GM12878 (cell line): ENCODE data around the gene TAF10. TPM values are rescaled to one million over a fixed set of nuclear protein-coding genes. Genes with fewer than 3 reads are reported as not detected.

Experiments used
- ATAC-seq: fragments of 200-7000 bp; cut with Tn5 transposase; 3 replicates; pipeline ENCODE4 v1.9.1; 2020; ENCODE audit warnings: mild to moderate bottlenecking, moderate library complexity
- BruUV-seq: library from RNA; stranded (reverse); fragments of 400-500 nt; replicated peaks from 2 replicates; lab custom pipeline; 2021; lab: Mats Ljungman, UMichigan
- CTCF ChIA-PET: fragments of 300-600 bp; sonication (Branson Sonifier 250); formaldehyde crosslinking; extraction: SDS; loops from one replicate; lab custom pipeline; 2021; ENCODE audit warnings: inconsistent platforms; lab: Yijun Ruan, JAX
- POLR2A ChIA-PET: fragments of 350-600 bp; formaldehyde crosslinking; extraction: SDS; loops from one replicate; lab custom pipeline; 2021; ENCODE audit warnings: inconsistent platforms; lab: Charles Lee
- RAD21 ChIA-PET: fragments of 300-600 bp; sonication (Branson Sonifier 250); formaldehyde crosslinking; loops from one replicate; lab custom pipeline; 2023; ENCODE audit warnings: antibody characterized with exemption; ENCODE audit not compliant: unreplicated experiment; lab: Charles Lee
- SMC1A ChIA-PET: fragments of 300-600 bp; sonication (Branson Sonifier 250); formaldehyde crosslinking; loops from one replicate; lab custom pipeline; 2023; ENCODE audit not compliant: unreplicated experiment, uncharacterized antibody; lab: Charles Lee
- DNase-seq: peaks from one replicate; pipeline ENCODE4 v3.0.0-alpha.2; 2011; ENCODE audit warnings: low read depth, low spot score
- FAIRE-seq: peaks from 3 replicates; lab custom pipeline; 2011; peaks lifted over from hg19 to GRCh38; lab: Jason Lieb, UNC
- H2AFZ ChIP-seq: 2 replicates; pipeline ENCODE4 v1.6.0; 2011; ENCODE audit warnings: low read depth, low read length, control low read depth; ENCODE audit not compliant: control insufficient read depth
- H3K27ac ChIP-seq: 2 replicates; pipeline ENCODE4 v1.5.1; 2011; ENCODE audit warnings: control low read depth; ENCODE audit not compliant: control insufficient read depth, insufficient read depth
- H3K27me3 ChIP-seq, 2 experiments: replicated peaks in 1 of 2; 2 replicates each; pipeline versions ENCODE4 v1.6.0 to v1.6.1; 2011; ENCODE audit warnings: low read length in 1 of 2; ENCODE audit not compliant: control insufficient read depth in 2 of 2, insufficient read depth in 2 of 2
- H3K36me3 ChIP-seq, 2 experiments: 2 replicates each; pipeline ENCODE4 v1.5.1; 2011; ENCODE audit warnings: low read length in 1 of 2; ENCODE audit not compliant: control insufficient read depth in 2 of 2, insufficient read depth in 2 of 2
- H3K4me1 ChIP-seq: 2 replicates; pipeline ENCODE4 v1.6.1; 2011; ENCODE audit warnings: mild to moderate bottlenecking, low read length, moderate library complexity, mixed read lengths; ENCODE audit not compliant: control insufficient read depth, insufficient read depth
- H3K4me2 ChIP-seq: 2 replicates; pipeline ENCODE4 v1.6.0; 2011; ENCODE audit warnings: control low read depth; ENCODE audit not compliant: control insufficient read depth, insufficient read depth
- H3K4me3 ChIP-seq: fragments of 200-600 bp; sonication (generic); 2 replicates; pipeline ENCODE4 v1.5.1; 2016
- H3K79me2 ChIP-seq: 2 replicates; pipeline ENCODE4 v1.6.0; 2011; ENCODE audit warnings: low read length; ENCODE audit not compliant: control insufficient read depth, insufficient read depth
- H3K9ac ChIP-seq: 2 replicates; pipeline ENCODE4 v1.8.0; 2011; ENCODE audit warnings: low read length, control low read depth, mixed read lengths; ENCODE audit not compliant: control insufficient read depth, insufficient read depth
- H3K9me3 ChIP-seq: replicated peaks from 3 replicates; pipeline ENCODE4 v1.5.1; 2011; ENCODE audit warnings: mild to moderate bottlenecking, low read length; ENCODE audit not compliant: control insufficient read depth, insufficient read depth
- H4K20me1 ChIP-seq: 2 replicates; pipeline ENCODE4 v1.6.0; 2011; ENCODE audit not compliant: control insufficient read depth, insufficient read depth
- BHLHE40 ChIP-seq, 2 experiments: fragments of 450-650 bp in 1 of 2; IDR thresholded peaks; 2 replicates each; pipeline ENCODE4 v1.6.1; 2011 to 2017; ENCODE audit warnings: low read depth in 2 of 2, borderline replicate concordance in 1 of 2, improper control_type of control experiment in 1 of 2, low read length in 1 of 2, mild to moderate bottlenecking in 1 of 2
- POLR2A ChIP-seq: IDR thresholded peaks from 2 replicates; pipeline ENCODE4 v1.6.1; 2011; ENCODE audit warnings: low read depth, mild to moderate bottlenecking, low read length
- SIN3A ChIP-seq: IDR thresholded peaks from 2 replicates; pipeline ENCODE4 v1.6.1; 2012; ENCODE audit warnings: low read depth, low read length, improper control_type of control experiment
- STAT3 ChIP-seq: IDR thresholded peaks from 2 replicates; pipeline ENCODE4 v1.6.1; 2011; ENCODE audit warnings: low read depth, low read length, improper control_type of control experiment
- WGBS: methylation state at CpG from one replicate; pipeline ENCODE4 v1.1.6; 2016; ENCODE audit warnings: low lambda C conversion rate; ENCODE audit not compliant: insufficient replicate concordance, insufficient coverage; ENCODE audit errors: missing lambda C conversion rate; 5-methylcytosine and 5-hydroxymethylcytosine counted together
- in situ Hi-C: fragments of 300-500 bp; cut with MboI; formaldehyde crosslinking; loops from 9 replicates; pipeline ENCODE4 v1.14.3; 2018; ENCODE audit warnings: mixed read lengths
- intact Hi-C: fragments of 100-400 bp; cut with micrococcal nuclease; formaldehyde crosslinking; loops from one replicate; pipeline ENCODE4 v1.14.2; 2022; ENCODE audit not compliant: unreplicated experiment
- polyA plus RNA-seq, 11 experiments: library from polyadenylated mRNA; depleted of rRNA in 4 of 11; unstranded in 6 of 11; stranded (reverse) in 5 of 11; fragments of >200 nt; fragmentation: Nextera tagmentation in 4 of 11; fragmentation: Illumina TruSeq in 1 of 11; extraction: Ambion mirVana in 4 of 11; extraction: Trizol in 1 of 11; gene quantifications; 1 replicate in 1 of 11; 2 replicates in 10 of 11; pipeline versions ENCODE4 v1.2.1 to v1.2.3, GENCODE V29; 2011 to 2016; ENCODE audit warnings: inconsistent platforms in 2 of 11, missing spikeins in 2 of 11, low read depth in 1 of 11
- total RNA-seq, 4 experiments: library from RNA; depleted of rRNA in 3 of 4; stranded (reverse); fragments of >200 nt in 3 of 4; fragmentation: Illumina TruSeq in 1 of 4; extraction: Trizol in 1 of 4; gene quantifications; 2 replicates each; pipeline versions ENCODE4 v1.2.1 to v1.2.3, GENCODE V29; 2013 to 2021
- TF ChIP-seq, protein P1 (sequence below), 3 experiments: IDR thresholded peaks in 2 of 3; conservative IDR thresholded peaks in 1 of 3; 2 replicates each; pipeline ENCODE4 v1.5.1; 2011; ENCODE audit warnings: low read depth in 3 of 3, low read length in 3 of 3, mild to moderate bottlenecking in 3 of 3, control low read depth in 2 of 3, moderate library complexity in 2 of 3, inconsistent platforms in 1 of 3, mixed read lengths in 1 of 3; ENCODE audit not compliant: control insufficient read depth in 2 of 3, insufficient read depth in 1 of 3; ENCODE audit errors: extremely low read depth in 1 of 3
- TF ChIP-seq, protein P2 (sequence below): IDR thresholded peaks from 2 replicates; pipeline ENCODE4 v1.6.1; 2012; ENCODE audit warnings: low read depth, low read length, improper control_type of control experiment
- TF ChIP-seq, protein P3 (sequence below): fragments of 450-650 bp; conservative IDR thresholded peaks from 2 replicates; pipeline ENCODE4 v1.6.1; 2017; ENCODE audit warnings: mild to moderate bottlenecking, moderate library complexity

The TAF10 gene
- total and polyA plus RNA-seq, 10 of the 15 experiments (the other 5 are each of a cell fraction or from before 2014, with no cell fraction given), result 26.7 to 251 (median 149) TPM

DNA sequence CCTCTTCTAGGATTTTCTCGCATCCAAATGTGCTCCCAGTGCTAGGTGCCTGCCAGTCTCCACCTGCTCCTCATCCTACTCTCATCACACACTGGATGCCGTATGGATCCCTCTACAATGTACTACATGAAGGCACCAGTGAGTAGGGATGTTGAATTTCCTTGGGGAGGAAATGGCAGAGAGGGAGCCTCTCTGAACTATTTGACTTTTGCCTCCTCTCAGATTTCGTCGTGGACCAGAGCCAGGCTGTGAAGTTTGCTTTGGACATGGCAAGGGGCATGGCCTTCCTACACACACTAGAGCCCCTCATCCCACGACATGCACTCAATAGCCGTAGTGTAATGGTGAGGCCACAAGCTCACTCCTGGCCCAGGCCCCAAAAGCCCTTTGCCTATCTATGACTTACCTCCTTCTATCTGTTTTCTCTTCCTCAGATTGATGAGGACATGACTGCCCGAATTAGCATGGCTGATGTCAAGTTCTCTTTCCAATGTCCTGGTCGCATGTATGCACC, 2.5 kb downstream of the TAF10 start:
- Histone ChIP-seq H3K9ac (no peak overlapping the region), H3K9me3 (no peaks in the 10 kb centered on the region), H3K79me2 (peaks cover 49% of the 10 kb centered on the region), H3K4me3 (no peak overlapping the region), H3K36me3 (peaks cover 23 to 34% of the 10 kb centered on the region in 2 experiments), H2AFZ (no peak overlapping the region), H4K20me1 (no peaks in the 10 kb centered on the region), H3K4me1 (peaks cover 38% of the 10 kb centered on the region), H3K27me3 (no peaks in the 10 kb centered on the region), H3K4me2 (no peak overlapping the region), H3K27ac (no peak overlapping the region)
- ChIA-PET CTCF (interaction anchor here (3.6 kb wide), 1 partner anchor 9 kb away, joined by 26 read pairs; the partner anchor contains the start of gene TPP1), RAD21 (interaction anchor here (0.9 kb wide), 1 partner anchor 9 kb away, joined by 6 read pairs; the partner anchor contains the start of gene TPP1), SMC1A (no interaction called here), POLR2A (interaction anchor here (1.4 to 7.2 kb wide), 3 partner anchors 12 to 74 kb away, joined by 3 to 85 read pairs (median 4); partner anchors contain the start of genes MRPL17 and TPP1)
- 100% methylated on average over 8 of the region's 8 CpGs for WGBS
- FAIRE-seq (no peak), DNase-seq (no peak), ATAC-seq (no peak)
- intact Hi-C loops (loop anchor here (5.0 to 10.0 kb wide), 3 partner anchors 138 to 915 kb away; no protein-coding TSS in a partner anchor), in situ Hi-C loops (loop anchor here (5.0 to 10.0 kb wide), 2 partner anchors 127 to 915 kb away; partner anchors contain the start of genes ARFIP2 and TIMM10B)
- BruUV-seq, result TSS peak; percentile 9
- no peak for TF ChIP-seq STAT3
- TF ChIP-seq, protein P1, sequence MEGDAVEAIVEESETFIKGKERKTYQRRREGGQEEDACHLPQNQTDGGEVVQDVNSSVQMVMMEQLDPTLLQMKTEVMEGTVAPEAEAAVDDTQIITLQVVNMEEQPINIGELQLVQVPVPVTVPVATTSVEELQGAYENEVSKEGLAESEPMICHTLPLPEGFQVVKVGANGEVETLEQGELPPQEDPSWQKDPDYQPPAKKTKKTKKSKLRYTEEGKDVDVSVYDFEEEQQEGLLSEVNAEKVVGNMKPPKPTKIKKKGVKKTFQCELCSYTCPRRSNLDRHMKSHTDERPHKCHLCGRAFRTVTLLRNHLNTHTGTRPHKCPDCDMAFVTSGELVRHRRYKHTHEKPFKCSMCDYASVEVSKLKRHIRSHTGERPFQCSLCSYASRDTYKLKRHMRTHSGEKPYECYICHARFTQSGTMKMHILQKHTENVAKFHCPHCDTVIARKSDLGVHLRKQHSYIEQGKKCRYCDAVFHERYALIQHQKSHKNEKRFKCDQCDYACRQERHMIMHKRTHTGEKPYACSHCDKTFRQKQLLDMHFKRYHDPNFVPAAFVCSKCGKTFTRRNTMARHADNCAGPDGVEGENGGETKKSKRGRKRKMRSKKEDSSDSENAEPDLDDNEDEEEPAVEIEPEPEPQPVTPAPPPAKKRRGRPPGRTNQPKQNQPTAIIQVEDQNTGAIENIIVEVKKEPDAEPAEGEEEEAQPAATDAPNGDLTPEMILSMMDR (IDR thresholded peaks at IDR 0.05 in 2 of 3, conservative IDR thresholded peaks at IDR 0.05 in 1 of 3; ENCODE audit: control insufficient read depth in 2 of 3, extremely low read depth in 1 of 3, insufficient read depth in 1 of 3, low read depth in 3 of 3, low read length in 3 of 3), result no peak
- TF ChIP-seq BHLHE40 (IDR thresholded peaks at IDR 0.05; ENCODE audit: borderline replicate concordance in 1 of 2, low read depth in 2 of 2, low read length in 1 of 2), result no peak
- TF ChIP-seq, protein P2, sequence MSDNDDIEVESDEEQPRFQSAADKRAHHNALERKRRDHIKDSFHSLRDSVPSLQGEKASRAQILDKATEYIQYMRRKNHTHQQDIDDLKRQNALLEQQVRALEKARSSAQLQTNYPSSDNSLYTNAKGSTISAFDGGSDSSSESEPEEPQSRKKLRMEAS, result no peak
- TF ChIP-seq POLR2A, result peak; percentile 45; the same call in 1 of the 2 replicates
- TF ChIP-seq SIN3A, result no peak
- TF ChIP-seq, protein P3, sequence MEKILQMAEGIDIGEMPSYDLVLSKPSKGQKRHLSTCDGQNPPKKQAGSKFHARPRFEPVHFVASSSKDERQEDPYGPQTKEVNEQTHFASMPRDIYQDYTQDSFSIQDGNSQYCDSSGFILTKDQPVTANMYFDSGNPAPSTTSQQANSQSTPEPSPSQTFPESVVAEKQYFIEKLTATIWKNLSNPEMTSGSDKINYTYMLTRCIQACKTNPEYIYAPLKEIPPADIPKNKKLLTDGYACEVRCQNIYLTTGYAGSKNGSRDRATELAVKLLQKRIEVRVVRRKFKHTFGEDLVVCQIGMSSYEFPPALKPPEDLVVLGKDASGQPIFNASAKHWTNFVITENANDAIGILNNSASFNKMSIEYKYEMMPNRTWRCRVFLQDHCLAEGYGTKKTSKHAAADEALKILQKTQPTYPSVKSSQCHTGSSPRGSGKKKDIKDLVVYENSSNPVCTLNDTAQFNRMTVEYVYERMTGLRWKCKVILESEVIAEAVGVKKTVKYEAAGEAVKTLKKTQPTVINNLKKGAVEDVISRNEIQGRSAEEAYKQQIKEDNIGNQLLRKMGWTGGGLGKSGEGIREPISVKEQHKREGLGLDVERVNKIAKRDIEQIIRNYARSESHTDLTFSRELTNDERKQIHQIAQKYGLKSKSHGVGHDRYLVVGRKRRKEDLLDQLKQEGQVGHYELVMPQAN, result no peak
